LNCAP (cell line): ENCODE measurements around the gene KCNJ9.

Experiments used
- CTCF ChIP-seq: fragments of 450-650 bp; IDR thresholded peaks from 2 replicates; pipeline ENCODE4 v1.5.1; 2017; ENCODE audit warnings: mild to moderate bottlenecking

Gene KCNJ9

GRCh38 chr1:160069460-160070231, 11.7 kb upstream of the KCNJ9 start, which contains the start of gene KCNJ10:
Gene KCNJ10 (minus strand): TSS chr1:160070160. CDS start chr1:160042532, 27,628 bp downstream.
- no peak for TF ChIP-seq CTCF

- TF ChIP-seq CTCF = no peak
These were observed 10.8 kb upstream of the KCNJ9 start for GRCh38 chr1:160070243-160071163.

GRCh38 chr1:160071289-160071688, 10.0 kb upstream of the KCNJ9 start:
- TF ChIP-seq CTCF = no peak

- TF ChIP-seq CTCF = no peak
These were observed 6.5 kb upstream of the KCNJ9 start for GRCh38 chr1:160074865-160075264.

- TF ChIP-seq CTCF = no peak
These were observed 5.5 kb upstream of the KCNJ9 start for GRCh38 chr1:160075836-160076235.

- no peak for TF ChIP-seq CTCF
These were observed 5.0 kb upstream of the KCNJ9 start for GRCh38 chr1:160076295-160076694.

GRCh38 chr1:160077486-160077885, 3.9 kb upstream of the KCNJ9 start:
- TF ChIP-seq CTCF = no peak
